B cell (primary cell): Measurements from ENCODE around the gene SLC1A2. TPM values are rescaled to one million over a fixed set of nuclear protein-coding genes. Genes with fewer than 3 reads are reported as not detected.

Experiments
- ATAC-seq: fragments of 200-7000 bp; cut with Tn5 transposase; one replicate; pipeline ENCODE4 v1.10.0; 2021; ENCODE audit warnings: low read depth, mild to moderate bottlenecking, moderate number of reproducible peaks, moderate library complexity
- CTCF ChIA-PET: fragments of 350-600 bp; sonication (Branson Sonifier 250); formaldehyde crosslinking; loops from one replicate; lab custom pipeline; 2021; ENCODE audit warnings: antibody characterized with exemption, inconsistent platforms; lab: Charles Lee
- POLR2A ChIA-PET: fragments of 350-600 bp; sonication (Branson Sonifier 250); formaldehyde crosslinking; loops from one replicate; lab custom pipeline; 2021; ENCODE audit warnings: antibody characterized with exemption; lab: Charles Lee
- DNase-seq: peaks from one replicate; pipeline ENCODE4 v3.0.0; 2013
- H2AFZ ChIP-seq: 2 replicates; pipeline ENCODE4 v1.6.1; 2012; ENCODE audit warnings: mild to moderate bottlenecking, low read depth, low read length; ENCODE audit not compliant: insufficient read depth, poor library complexity, severe bottlenecking
- H3K27ac ChIP-seq, 2 donors: 1 replicate in 1 of 2; 2 replicates in 1 of 2; pipeline ENCODE4 v1.5.1; 2012 to 2013; ENCODE audit warnings: low read length in 2 of 2, mild to moderate bottlenecking in 2 of 2, moderate library complexity in 1 of 2
- H3K27me3 ChIP-seq, 4 experiments: fragments of 200-600 bp in 1 of 4; sonication (generic) in 1 of 4; replicated peaks in 1 of 4; 1 replicate in 2 of 4; 2 replicates in 2 of 4; pipeline versions ENCODE4 v1.6.1 to v1.7.0; 2013 to 2016; ENCODE audit warnings: low read length in 3 of 4, mild to moderate bottlenecking in 2 of 4, mixed read lengths in 1 of 4, moderate library complexity in 1 of 4; ENCODE audit not compliant: insufficient read depth in 4 of 4, control insufficient read depth in 3 of 4; ENCODE audit errors: control extremely low read depth in 1 of 4
- H3K36me3 ChIP-seq, 2 experiments: replicated peaks in 1 of 2; 1 replicate in 1 of 2; 2 replicates in 1 of 2; pipeline versions ENCODE4 v1.6.1 to v1.7.1; 2013; ENCODE audit warnings: low read length in 1 of 2; ENCODE audit not compliant: insufficient read depth in 2 of 2, control insufficient read depth in 1 of 2; ENCODE audit errors: control extremely low read depth in 1 of 2, extremely low read depth in 1 of 2
- H3K4me1 ChIP-seq, 2 donors: fragments of 200-600 bp in 1 of 2; sonication (generic) in 1 of 2; 1 replicate in 1 of 2; 2 replicates in 1 of 2; pipeline versions ENCODE4 v1.5.1 to v1.6.1; 2013 to 2017; ENCODE audit warnings: low read length in 2 of 2; ENCODE audit not compliant: control insufficient read depth in 2 of 2, insufficient read depth in 2 of 2
- H3K4me2 ChIP-seq: replicated peaks from 2 replicates; pipeline ENCODE3; 2012; ENCODE audit warnings: mild to moderate bottlenecking, low read depth, low read length; ENCODE audit not compliant: poor library complexity, severe bottlenecking
- H3K4me3 ChIP-seq, 5 experiments: fragments of 200-600 bp in 1 of 5; sonication (generic) in 1 of 5; 1 replicate in 3 of 5; 2 replicates in 2 of 5; pipeline versions ENCODE4 v1.5.1 to v1.7.0; 2011 to 2016; ENCODE audit warnings: low read length in 4 of 5, mild to moderate bottlenecking in 4 of 5, low read depth in 2 of 5, control low read depth in 1 of 5, moderate library complexity in 1 of 5; ENCODE audit not compliant: insufficient read depth in 1 of 5; ENCODE audit errors: control extremely low read depth in 1 of 5, extremely low read depth in 1 of 5
- H3K79me2 ChIP-seq: fragments of 200-600 bp; sonication (generic); one replicate; pipeline ENCODE4 v1.6.0; 2016; ENCODE audit warnings: low read length; ENCODE audit not compliant: control insufficient read depth, insufficient read depth
- H3K9ac ChIP-seq: fragments of 200-600 bp; sonication (generic); 2 replicates; pipeline ENCODE4 v1.6.1; 2017; ENCODE audit warnings: mild to moderate bottlenecking, low read length, moderate library complexity
- H3K9me3 ChIP-seq, 3 donors: one replicate each; pipeline versions ENCODE4 v1.6.1 to v1.7.1; 2013; ENCODE audit warnings: low read length in 2 of 3; ENCODE audit not compliant: control insufficient read depth in 2 of 3, insufficient read depth in 1 of 3; ENCODE audit errors: control extremely low read depth in 1 of 3
- H4K20me1 ChIP-seq: 2 replicates; pipeline ENCODE4 v1.6.0; 2012; ENCODE audit warnings: mild to moderate bottlenecking, low read length; ENCODE audit not compliant: insufficient read depth, control insufficient read depth, poor library complexity, severe bottlenecking
- H3K27ac Mint-ChIP-seq: one replicate; pipeline ENCODE4 v1.8.0; 2021; ENCODE audit warnings: mixed read lengths
- H3K27me3 Mint-ChIP-seq: one replicate; pipeline ENCODE4 v1.8.0; 2021; ENCODE audit warnings: mixed read lengths
- H3K4me1 Mint-ChIP-seq: one replicate; pipeline ENCODE4 v1.8.0; 2021; ENCODE audit warnings: mixed read lengths
- H3K4me3 Mint-ChIP-seq: one replicate; pipeline ENCODE4 v1.8.0; 2021; ENCODE audit warnings: mixed read lengths
- H3K9me3 Mint-ChIP-seq: one replicate; pipeline ENCODE4 v1.8.0; 2022; ENCODE audit warnings: mixed read lengths; ENCODE audit not compliant: insufficient read depth
- EZH2 ChIP-seq: IDR thresholded peaks from 2 replicates; pipeline ENCODE4 v1.6.1; 2012; ENCODE audit warnings: borderline replicate concordance, low read depth, mild to moderate bottlenecking, moderate library complexity, low read length; ENCODE audit not compliant: insufficient read depth, poor library complexity, severe bottlenecking
- WGBS: methylation state at CpG from one replicate; pipeline ENCODE4 v1.1.5; 2013; ENCODE audit warnings: missing lambda C conversion rate; ENCODE audit not compliant: insufficient coverage; 5-methylcytosine and 5-hydroxymethylcytosine counted together
- intact Hi-C: fragments of 100-400 bp; cut with micrococcal nuclease; formaldehyde crosslinking; loops from one replicate; pipeline ENCODE4 v1.10.0; 2022
- polyA plus RNA-seq: library from polyadenylated mRNA; depleted of rRNA; stranded (reverse); fragments of >200 nt; gene quantifications from 2 replicates; pipeline ENCODE4 v1.2.3, GENCODE V29; 2012
- total RNA-seq, 2 donors: library from RNA; stranded (reverse); fragments of 120-200 nt in 1 of 2; gene quantifications; 1 replicate in 1 of 2; 2 replicates in 1 of 2; pipeline versions ENCODE4 v1.2.3 to v1.2.4, GENCODE V29; 2013 to 2022
- TF ChIP-seq, protein P1 (sequence below): fragments of 200-600 bp; IDR thresholded peaks from one replicate; pipeline ENCODE4 v1.8.0; 2022; ENCODE audit warnings: antibody characterized with exemption, mild to moderate bottlenecking

Gene SLC1A2
- total and polyA plus RNA-seq, 2 donors (not counting 1 experiment from before 2014, with no cell fraction given), result not detected

DNA sequence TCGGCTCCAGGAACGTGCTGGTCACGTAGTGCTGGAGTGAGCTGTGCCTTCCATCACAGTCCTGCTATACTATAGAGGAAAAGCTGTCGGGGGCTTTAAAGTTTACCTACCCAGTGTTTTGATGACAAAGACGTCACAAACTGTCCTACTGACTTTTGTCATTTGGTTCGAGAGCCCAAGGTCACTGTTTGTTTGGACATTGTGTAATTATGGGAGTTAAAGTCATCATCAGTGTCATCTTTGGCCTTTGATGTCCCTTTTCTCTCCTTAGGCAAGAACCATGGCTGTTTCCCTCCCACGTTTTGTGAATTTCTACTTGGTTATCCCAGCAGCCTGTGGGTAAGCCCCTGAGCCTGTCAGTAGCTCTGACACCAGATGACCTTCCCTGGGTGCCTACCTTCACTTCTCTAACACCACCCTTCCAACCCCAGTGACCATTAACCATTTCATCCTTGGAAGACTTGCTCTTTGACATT, 59.3 kb downstream of the SLC1A2 start:
- Histone ChIP-seq H3K4me2 (no peak overlapping the region), H3K9ac (no peak overlapping the region), H2AFZ (no peak overlapping the region), H3K27ac (no peak overlapping the region), H3K36me3 (no peaks in the 10 kb centered on the region), H4K20me1 (no peaks in the 10 kb centered on the region), H3K79me2 (no peaks in the 10 kb centered on the region), H3K9me3 (no peaks in the 10 kb centered on the region), H3K4me1 (no peaks in the 10 kb centered on the region), H3K4me3 (no peak overlapping the region), H3K27me3 (peaks cover 0 to 3% (median 0%) of the 10 kb centered on the region in 4 experiments)
- H3K27ac Mint-ChIP-seq, result no peak overlapping the region
- peaks cover under 1% of the 10 kb centered on the region for H3K9me3 Mint-ChIP-seq
- no peaks in the 10 kb centered on the region for H3K27me3 Mint-ChIP-seq
- TF ChIP-seq, protein P1, sequence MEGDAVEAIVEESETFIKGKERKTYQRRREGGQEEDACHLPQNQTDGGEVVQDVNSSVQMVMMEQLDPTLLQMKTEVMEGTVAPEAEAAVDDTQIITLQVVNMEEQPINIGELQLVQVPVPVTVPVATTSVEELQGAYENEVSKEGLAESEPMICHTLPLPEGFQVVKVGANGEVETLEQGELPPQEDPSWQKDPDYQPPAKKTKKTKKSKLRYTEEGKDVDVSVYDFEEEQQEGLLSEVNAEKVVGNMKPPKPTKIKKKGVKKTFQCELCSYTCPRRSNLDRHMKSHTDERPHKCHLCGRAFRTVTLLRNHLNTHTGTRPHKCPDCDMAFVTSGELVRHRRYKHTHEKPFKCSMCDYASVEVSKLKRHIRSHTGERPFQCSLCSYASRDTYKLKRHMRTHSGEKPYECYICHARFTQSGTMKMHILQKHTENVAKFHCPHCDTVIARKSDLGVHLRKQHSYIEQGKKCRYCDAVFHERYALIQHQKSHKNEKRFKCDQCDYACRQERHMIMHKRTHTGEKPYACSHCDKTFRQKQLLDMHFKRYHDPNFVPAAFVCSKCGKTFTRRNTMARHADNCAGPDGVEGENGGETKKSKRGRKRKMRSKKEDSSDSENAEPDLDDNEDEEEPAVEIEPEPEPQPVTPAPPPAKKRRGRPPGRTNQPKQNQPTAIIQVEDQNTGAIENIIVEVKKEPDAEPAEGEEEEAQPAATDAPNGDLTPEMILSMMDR, result no peak
- no peak for TF ChIP-seq EZH2
- DNase-seq, result no peak
- WGBS, result 88% methylated on average over 2 of the region's 7 CpGs
- peaks cover 4% of the 10 kb centered on the region for H3K4me1 Mint-ChIP-seq
- ChIA-PET POLR2A (no interaction called here), CTCF (no interaction called here)
- intact Hi-C loops, result no loop called here
- no peak for ATAC-seq
- no peak overlapping the region for H3K4me3 Mint-ChIP-seq

DNA sequence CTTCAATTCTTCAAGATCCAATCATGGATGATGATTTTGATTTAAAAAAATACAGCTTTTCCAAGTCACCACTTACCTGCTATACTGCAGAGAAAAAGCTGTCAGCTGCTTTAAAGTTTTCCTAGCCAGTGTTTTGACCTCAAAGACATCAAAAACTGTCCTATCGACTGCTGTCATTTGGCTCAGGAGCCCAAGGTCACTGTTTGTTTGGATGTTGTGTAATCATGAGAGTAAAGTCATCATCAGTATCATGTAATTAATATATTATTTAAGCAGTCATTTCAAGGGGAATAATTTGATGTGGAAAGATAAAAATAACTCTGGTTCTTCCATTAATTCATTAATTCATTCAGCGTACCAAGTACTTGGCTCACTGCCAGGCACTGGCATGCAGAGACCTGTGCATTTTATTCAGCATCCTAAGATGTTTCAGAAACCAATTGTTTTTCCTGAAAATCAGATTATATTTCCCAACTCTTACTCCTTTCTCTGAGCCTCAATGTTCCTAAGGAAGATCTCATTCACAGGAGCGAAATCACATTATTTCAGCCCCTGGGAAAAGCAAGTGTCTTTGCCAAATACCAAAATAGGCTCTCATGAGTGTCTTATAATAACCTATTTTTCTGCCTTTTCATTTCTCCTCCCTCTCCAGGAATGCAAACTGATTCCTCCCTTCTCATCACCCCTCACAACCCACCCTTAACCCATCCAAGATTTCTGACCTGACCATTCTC, 59.9 kb downstream of the SLC1A2 start:
- CTCF ChIA-PET, result no interaction called here
- intact Hi-C loops, result no loop called here
- WGBS, result 100% methylated on average over 2 of the region's 3 CpGs
- Histone ChIP-seq H3K27ac (no peak overlapping the region), H3K4me3 (no peak overlapping the region), H3K9ac (no peak overlapping the region), H3K79me2 (no peaks in the 10 kb centered on the region), H3K4me2 (no peak overlapping the region), H3K4me1 (no peaks in the 10 kb centered on the region), H3K9me3 (no peaks in the 10 kb centered on the region), H3K36me3 (no peaks in the 10 kb centered on the region), H4K20me1 (no peaks in the 10 kb centered on the region), H2AFZ (no peak overlapping the region), H3K27me3 (peaks cover 0 to 3% (median 0%) of the 10 kb centered on the region in 4 experiments)
- Mint-ChIP-seq H3K27ac (no peak overlapping the region), H3K4me1 (peaks cover 4% of the 10 kb centered on the region), H3K4me3 (no peak overlapping the region), H3K9me3 (no peaks in the 10 kb centered on the region), H3K27me3 (no peaks in the 10 kb centered on the region)
- ATAC-seq, result no peak
- TF ChIP-seq, protein P1, result no peak
- TF ChIP-seq EZH2, result no peak
- DNase-seq, result no peak
- POLR2A ChIA-PET, result no interaction called here
